HG03175 (cell line): ENCODE measurements around the gene NDUFA12.

Experiments
- ATAC-seq: cut with Tn5 transposase; IDR thresholded peaks from one replicate; pipeline ENCODE4 v1.9.1; 2021; ENCODE audit warnings: mild to moderate bottlenecking, moderate library complexity; ENCODE audit not compliant: unreplicated experiment

Gene NDUFA12

DNA sequence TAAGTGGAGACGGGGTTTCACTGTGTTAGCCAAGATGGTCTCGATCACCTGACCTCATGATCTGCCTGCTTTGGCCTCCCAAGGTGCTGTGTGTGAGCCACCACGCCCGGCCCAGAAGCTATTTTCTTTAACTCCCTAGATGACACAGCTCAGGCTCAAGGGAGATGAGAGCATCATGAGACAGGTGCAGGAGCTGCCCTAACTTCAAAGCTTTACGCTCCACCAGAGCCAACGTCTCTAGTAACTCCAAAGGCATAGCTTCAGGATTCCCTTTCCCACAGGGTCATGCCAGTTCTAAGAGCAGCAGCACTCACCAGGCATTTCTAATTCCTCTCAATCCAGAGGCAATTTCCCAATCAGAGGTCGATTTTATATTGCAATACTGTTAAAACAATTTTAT lies 21.0 kb downstream of the NDUFA12 start:
- ATAC-seq, result no peak

DNA sequence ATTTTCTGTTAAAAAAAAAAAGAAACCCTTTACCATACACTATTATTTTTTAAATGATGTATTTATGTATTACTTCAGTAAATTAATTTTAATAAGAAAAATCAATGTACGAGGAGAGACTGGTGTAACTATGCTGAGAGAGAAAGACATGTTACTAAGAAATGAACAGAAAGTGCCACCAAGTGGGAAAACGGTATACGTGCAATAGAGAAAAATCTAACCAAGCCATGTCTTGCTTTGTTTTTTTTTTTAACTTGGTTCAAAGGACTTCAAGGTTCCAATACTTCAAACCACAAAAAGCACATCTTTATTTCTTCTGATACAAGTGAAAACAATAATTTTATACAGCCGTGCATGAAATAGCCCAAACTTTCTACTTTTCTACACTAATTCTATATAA lies 22.9 kb downstream of the NDUFA12 start:
- no peak for ATAC-seq

DNA sequence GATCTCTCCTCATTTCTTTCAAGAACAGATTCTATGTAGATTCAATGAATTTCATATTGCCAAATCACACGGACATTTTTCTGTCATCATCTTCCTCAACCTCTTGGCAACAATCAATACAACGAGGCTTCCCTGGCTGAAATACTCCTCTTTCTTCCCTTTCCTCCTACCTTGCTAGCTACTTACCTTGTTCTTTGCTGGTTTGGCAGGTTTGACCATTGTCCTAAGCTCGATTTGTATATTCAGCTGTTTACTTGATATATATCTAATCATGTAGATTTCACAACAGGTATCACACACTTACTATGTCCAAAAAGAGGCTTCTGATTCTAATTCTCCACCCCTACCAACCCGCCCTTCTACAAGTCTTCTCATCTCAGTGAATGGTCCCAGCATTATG lies 23.6 kb downstream of the NDUFA12 start:
- no peak for ATAC-seq

DNA sequence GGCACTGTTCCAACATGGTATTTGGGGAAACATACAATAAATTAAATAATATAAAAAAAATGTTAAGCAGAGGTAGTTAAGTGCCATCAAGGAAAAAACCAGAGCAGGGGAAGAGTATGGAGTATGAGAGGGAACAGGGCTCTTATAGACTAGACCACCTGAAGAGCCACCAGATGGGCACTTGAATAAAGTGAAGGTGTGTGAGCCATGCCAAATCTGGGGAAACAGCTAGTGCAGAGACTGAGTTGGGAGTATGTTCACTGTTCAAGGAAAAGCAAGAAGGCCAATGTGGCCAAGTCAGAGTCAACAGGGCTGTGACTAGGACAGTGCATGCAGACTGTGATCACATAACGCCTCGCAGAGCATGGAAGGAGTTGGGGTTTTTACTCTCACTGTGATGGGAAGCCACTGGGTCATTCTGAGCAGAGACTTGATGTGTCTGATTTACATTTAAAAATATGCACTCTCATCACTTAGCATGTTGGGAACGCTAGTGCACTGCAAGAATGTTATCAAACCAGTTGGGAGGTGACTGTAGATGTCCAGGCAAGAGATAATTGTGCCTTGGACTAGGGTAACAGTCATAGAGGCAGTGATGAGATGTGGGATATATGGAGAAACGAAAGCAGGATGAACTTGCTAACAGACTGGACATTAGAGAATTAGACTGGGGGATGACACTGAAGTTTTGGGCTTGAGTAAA lies 25.6 kb downstream of the NDUFA12 start:
- no peak for ATAC-seq

DNA sequence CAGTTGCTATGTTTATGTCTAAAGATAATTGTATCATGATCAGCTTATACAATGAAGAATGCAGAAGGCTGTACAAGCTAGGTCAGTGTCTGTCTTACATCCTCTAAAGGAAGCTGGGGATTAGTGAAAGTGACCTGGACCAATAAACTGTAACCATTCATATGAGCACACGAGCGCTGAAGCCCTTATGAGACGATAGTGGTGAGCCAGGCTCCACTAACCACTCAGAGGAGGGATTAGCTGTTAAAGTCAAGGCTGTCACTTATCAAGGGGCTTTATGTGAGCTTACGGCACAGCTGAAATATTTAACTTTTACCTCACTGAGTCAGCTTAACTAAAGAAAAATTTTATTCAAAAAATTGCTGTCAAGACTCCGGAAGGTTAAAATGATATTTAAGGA lies 30.3 kb downstream of the NDUFA12 start:
- no peak for ATAC-seq

DNA sequence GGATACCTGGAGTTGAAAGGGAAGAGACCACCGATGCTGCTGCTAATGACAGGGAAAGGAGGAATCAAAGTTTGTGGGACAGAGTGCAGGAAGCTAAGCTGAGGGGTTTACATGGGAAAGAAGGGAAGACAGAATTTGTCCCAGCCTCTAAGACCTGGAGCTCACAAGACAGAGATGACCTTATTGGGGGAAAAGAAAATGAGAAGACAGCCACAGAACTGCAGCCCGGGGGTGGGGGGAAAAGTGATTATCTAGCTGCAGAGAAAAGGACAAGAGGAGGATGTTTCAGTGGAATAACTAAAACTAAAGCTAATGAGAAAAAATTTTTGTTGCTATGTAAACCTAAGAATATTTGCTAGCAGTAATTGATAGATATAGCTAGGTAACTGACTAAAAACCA lies 30.7 kb downstream of the NDUFA12 start:
- no peak for ATAC-seq

DNA sequence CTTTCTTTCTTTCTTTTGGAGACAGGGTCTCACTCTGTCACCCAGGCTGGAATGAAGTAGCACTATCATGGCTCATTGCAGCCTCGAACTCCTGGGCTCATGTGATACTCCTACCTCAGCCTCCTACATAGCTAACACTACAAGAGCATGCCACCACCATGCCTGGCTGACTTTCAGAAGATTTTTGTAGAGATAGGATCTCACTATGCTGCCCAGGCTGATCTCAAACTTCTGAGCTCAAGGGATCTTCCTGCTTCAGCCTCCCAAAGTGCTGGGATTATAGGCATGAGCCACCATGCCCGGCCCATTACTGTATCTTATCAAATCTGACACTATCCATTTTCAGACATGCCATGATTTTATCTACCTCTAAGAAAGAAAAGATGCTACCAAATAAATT lies 31.6 kb downstream of the NDUFA12 start:
- no peak for ATAC-seq

DNA sequence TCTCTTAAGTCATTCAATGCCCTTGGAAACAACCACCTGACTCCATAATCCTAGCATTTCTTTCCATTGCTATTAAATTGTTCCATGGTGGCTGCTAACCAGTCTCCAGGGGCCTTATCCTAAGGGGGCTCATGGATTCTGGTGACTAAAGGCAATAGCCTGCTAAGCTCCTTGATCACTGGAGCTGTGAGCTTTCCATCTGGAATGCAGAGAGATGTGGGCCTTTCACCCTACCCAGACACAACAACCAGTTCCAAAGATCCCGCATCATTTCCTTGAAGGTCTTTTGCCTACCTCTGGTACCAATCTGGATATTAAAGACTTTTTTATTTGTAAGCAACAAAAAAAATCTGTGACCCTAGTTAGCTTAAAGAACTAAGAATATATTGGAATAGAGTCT lies 32.9 kb downstream of the NDUFA12 start:
- no peak for ATAC-seq

DNA sequence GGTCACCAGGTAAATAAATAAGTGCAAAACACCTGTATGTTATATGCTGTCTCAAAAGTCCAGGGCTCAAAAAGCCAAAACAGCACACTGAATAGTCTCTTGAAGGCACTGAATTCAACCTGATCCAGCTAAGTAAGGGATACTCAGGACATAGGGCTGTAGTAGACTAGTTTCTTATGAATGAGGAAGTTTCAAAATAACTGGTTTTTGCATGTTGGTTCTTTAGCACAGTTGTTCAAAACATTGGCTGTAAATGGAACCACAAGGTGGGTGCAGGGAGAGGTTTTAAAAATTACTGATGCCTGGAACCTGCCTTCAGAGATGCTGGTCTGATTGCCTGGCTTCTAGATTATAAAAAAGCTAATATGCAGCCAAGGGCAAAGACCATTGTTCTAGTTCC lies 34.1 kb downstream of the NDUFA12 start:
- no peak for ATAC-seq

DNA sequence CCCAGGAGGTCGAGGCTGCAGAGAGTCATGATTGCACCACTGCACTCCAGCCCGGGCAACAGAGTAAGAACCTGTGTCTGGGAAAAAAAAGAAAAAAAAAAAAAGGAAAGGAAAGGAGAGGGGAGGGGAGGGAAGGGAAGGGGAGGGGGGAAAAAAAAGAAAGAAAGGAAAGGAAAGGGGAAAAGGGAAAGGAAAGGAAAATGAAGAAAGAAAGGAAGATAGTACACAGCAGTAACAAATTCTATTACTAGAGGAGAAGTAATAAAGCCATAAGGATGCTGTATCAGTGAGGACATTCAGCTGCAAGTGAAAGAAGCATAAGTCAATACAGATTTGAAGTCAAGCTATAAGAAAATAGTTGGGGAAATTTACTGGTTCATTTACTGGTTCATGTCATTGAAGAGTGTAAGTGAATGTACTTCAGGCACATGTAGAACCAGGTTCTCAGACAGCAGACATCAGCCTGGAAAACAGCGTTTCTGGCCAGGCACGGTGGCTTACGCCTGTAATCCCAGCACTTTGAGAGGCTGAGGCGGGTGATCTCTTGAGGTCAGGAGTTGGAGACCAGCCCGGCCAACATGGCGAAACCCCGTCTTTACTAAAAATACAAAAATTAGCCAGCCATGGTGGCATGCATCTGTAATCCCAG lies 37.4 kb downstream of the NDUFA12 start:
- no peak for ATAC-seq

DNA sequence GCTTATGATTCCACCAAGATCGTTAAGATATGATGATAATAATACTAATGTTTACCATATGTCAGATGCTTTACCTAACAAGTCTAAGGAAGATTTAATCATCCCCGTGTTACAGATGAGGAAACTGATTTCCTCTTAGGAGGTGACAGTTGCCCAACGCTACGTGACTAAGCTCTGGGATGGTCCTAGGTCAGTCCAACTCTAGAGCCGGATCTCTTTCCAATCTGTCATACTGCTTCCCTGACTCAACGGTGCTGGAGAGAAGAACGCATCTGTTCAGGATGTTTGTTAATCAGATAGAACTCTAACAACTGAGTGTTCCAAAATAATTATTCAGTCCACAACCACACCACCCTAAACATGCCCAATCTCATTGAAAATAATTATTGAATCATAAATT lies 39.8 kb downstream of the NDUFA12 start:
- no peak for ATAC-seq

DNA sequence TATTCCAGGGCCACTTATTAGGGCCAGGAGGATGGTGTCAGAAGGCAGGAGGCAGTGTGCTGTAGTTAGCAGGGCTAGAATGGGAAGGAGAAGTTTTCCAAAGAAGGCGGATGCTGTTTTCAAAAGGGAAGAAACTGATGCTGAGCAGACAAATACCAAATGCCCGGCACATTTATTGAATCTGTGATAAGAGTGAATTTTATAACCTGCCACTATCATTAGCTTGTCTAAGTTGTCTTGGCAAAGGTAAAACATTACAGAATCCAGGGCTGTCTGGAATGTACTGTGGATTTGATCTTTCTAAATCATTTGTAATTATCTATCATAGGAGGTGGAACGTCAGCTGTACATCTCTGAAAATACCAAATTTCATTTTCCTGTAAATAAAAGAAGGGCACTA lies 40.8 kb downstream of the NDUFA12 start:
- no peak for ATAC-seq

DNA sequence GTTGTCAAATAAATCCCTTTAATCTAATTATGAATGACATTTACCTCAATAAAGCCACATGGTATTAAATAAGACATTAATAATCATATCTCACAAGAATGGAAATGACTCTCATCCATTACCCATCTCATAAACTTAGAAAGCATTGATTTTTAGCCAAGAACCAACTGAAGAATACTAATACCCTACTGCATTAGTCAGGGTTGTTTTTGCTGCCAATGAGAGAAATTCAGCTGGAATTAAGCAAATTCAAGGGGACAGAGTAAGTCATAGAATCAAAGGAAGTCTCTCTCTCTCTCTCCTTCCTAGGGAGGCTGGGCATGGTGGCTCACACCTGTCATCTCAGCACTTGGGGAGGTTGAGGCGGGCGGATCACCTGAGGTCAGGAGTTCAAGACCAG lies 41.6 kb downstream of the NDUFA12 start:
- no peak for ATAC-seq

DNA sequence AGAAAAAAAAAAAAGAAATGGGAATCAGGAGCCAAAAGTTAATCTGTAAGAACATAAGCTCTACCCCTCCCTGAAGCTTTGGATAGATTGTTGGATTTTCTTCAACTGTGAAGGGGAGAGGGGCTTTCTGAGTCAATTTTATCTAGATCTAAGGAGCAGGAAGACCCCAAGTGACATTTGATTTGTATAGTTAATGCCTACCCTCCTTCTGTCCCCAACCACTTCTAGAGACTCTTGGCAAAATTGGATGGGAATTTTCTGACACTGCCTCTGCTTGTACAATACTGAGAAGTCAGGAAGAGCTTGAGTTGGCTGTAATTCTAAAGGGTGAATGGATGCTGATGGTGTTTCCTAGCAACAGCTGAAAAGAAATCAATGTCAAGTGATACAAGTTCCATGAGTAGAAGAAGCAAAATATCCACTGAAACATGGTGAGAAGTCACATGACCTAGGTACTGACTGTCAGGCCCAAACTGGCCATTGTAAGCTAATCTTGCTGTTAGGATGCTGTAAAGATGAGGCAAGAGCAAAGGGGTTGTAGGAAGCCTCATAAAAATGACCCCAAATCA lies 42.2 kb downstream of the NDUFA12 start:
- ATAC-seq, result no peak

DNA sequence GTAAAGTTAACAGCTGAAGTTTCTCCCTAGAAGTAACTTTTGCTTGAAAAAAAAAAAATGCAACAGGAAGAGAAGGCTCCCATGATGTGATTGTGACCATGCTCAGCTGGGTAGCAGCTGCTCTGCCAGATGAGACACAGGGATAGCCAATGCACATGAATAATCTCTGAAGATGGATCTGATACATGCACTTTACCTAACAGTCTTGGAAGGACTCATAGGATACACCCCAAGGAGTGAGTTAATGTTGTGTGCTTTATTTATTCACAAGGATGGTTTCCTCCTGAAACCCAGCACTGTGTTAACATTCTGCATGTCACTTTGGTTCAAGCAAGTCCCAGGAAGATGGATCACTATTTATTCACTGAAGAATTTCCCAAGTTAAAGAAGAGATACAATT lies 46.5 kb downstream of the NDUFA12 start:
- ATAC-seq, result no peak

DNA sequence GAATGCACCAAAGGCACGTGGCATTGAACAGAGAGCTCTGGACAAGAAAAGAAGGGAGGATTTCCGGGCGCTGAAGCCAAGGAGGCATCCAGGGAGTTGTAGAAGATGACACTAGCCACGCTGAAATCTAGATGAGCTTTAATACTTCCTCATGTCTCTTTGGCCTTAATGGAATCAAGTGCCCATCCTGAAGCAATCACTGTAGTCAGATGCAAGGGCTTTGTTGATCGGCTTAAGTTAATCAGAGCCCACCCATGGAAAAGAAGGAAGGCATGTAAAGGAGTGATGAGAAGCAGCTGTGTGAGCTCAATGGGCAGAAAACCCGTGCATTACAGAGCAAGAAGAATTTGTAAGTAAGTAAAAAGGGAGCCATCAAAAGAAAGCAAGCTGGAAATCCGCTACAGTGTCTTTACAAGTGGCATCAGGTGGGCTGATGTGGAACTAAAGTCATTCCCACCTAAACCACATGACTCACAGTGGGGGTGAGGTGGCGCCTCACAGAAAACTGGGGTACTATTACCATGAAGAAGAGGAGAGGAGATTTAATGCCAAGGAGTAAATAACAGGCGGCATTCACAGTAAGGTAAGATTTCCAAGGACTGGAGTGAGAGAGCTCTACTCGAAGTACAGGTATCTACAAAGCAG lies 48.4 kb downstream of the NDUFA12 start:
- ATAC-seq, result no peak

DNA sequence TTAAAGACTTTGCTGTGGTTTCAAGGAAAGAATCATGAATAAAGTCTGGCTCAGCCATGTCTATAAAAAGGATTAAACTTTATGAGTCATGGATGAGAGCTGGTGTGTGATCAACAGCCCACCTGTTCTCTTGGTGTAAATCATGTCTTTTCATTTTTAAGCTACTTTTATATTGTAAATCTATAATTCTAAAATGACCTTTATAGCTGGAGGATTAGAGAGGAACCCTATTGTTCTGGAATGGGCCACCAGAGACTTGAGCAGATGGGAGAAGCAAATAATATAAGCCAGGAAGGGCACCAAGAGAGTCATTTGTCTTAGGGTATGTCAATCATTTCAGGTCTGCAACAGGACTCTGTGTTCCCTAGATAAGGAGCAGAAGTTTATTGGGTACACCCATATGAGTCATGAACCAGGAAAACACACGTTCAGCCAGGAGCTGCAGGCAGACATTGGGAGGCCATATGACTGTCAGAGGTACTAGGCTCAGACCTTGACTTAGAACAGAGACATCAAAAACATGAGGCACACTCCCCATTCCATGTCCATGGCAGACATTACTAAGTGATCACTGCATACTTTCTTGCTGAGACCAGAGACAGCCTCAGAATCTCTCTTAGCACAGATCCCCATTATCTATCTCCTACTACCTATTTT lies 49.3 kb downstream of the NDUFA12 start:
- ATAC-seq, result no peak

DNA sequence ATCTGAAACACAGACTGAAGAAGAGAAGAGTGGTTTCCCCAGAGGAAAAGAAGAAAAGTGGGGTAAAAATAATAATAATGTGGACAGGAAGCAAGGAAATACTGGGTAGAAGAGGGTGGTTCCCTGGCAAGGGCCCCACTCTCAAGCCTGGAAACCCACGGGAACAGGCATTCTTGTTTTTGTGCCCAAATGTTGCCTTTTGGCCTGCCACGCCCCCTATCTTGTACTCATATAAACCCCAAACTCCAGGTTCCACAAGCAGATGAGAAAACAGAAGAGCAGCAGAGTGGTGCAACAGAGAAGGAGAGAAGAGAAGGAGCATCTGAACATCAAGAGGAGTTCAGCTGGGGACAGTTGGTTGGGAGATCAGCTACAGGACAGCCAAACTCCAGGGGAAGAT lies 51.2 kb downstream of the NDUFA12 start:
- ATAC-seq, result no peak

DNA sequence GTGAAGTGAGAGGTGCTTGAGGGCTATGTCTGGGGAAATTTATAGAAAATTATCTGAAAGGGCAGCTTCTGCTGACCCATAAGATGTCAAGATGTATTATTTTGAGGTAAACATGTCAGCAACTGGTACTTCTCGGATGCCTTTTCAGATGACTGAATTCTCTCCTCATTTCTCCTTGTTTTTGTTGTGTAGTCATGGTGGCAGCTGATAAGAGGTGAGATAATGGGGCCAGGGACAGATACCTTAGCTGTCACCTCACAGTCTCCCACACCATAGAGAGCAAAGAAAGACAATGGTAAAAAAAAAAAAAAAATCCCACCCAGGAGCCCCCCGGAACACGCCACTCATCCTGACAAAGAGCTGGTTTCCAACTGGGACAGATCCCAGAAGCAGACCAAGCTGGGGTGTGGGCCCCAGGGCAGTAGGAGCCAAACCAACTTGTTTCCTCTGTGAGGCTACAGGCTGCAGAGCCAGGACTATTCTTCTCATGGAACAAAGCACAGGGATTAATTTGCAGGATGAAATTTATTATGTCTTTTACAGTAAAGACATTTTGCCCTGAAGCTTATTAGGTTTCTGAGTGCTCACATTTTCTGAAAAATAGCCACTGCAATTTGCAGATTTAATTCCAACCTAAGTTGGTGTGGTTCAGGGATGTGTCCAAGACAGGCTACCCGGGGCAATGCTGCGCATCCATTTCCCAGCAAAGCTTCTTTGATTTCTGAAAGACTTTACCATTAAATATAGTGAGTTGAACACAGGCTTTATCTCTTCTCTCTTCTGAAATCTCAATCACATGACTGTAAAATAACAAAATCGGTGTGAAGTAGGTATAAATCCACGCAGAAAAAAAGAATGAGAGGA lies 52.2 kb downstream of the NDUFA12 start:
- no peak for ATAC-seq

DNA sequence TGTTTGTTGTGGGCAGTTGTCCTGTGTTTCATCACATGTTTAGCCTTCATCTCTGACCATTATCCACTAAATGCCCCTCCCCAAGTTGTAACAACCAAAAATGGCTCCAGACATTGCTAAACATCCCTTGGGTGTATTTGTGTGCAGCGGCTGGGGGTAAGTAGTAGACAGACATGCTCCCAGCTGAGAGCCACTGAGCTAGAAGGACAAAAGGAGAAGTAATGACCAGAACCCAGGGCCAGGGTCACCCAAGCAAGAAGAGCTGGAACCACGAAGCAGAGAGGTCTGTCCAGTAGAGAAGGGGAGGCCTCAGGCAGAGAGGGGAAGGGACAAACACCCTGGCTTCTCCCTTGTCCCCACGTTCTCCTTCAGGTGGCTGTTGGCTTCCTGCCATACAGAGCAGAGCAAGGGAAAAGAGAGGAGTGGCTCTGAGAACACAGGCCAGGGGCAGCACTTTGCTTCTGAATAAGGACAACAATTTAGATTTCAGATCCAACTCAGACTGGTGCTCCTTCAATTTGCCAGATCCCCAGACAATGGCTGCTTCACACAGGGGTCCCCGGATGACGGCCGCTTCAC lies 55.2 kb downstream of the NDUFA12 start:
- ATAC-seq, result no peak
